Heart left ventricle (tissue), 13 donors: Measurements from ENCODE around the gene ARRDC2.

ENCODE experiments used
- POLR2A ChIP-seq, 2 donors: fragments of 450-650 bp; IDR thresholded peaks; one replicate each; pipeline ENCODE4 v1.6.1; 2017; ENCODE audit warnings: antibody characterized with exemption in 2 of 2, mild to moderate bottlenecking in 2 of 2, moderate library complexity in 2 of 2
- TF ChIP-seq, protein P1 (sequence below), 12 donors: fragments of 200-600 bp; sonication (generic) in 4 of 12; IDR thresholded peaks; one replicate each; pipeline versions ENCODE4 v1.5.0 to v1.8.0; 2018 to 2022; ENCODE audit warnings: antibody characterized with exemption in 12 of 12, mild to moderate bottlenecking in 5 of 12
- donor health status: ischemic (EF 13 %, LVEDD 7.1; RV severe dilation, severe dysfunction).
- donor health status: DM: no; HTN: yes; CAD: no.
- donor health status: DM: no; HTN: no; CAD: no.
- donor health status: ischemic (EF 25% LVEDD 6.9; RV normal size, moderate dysfunction).
- donor health status: ischemic (EF 25% LVEDD 5.7; RV mildly dilated, moderate dysfunction).
- donor health status: ischemic (EF 35%, LVEDD 5.7; RV mildly dilated, moderate dysfunction).
- donor health status: nonischemic (EF 11% LVEDD 7.7; RV severe dilation, severe dysfunction).
- donor health status: DM: yes; HTN: yes; CAD: no.
- donor health status: PGD.
- donor health status: ischemic (EF 29% LVEDD 5.4; RV normal size, mild dysfunction).
- donor health status: nonischemic (EF 23%, LVEDD 6.1; RV moderate dilation, normal function).

DNA sequence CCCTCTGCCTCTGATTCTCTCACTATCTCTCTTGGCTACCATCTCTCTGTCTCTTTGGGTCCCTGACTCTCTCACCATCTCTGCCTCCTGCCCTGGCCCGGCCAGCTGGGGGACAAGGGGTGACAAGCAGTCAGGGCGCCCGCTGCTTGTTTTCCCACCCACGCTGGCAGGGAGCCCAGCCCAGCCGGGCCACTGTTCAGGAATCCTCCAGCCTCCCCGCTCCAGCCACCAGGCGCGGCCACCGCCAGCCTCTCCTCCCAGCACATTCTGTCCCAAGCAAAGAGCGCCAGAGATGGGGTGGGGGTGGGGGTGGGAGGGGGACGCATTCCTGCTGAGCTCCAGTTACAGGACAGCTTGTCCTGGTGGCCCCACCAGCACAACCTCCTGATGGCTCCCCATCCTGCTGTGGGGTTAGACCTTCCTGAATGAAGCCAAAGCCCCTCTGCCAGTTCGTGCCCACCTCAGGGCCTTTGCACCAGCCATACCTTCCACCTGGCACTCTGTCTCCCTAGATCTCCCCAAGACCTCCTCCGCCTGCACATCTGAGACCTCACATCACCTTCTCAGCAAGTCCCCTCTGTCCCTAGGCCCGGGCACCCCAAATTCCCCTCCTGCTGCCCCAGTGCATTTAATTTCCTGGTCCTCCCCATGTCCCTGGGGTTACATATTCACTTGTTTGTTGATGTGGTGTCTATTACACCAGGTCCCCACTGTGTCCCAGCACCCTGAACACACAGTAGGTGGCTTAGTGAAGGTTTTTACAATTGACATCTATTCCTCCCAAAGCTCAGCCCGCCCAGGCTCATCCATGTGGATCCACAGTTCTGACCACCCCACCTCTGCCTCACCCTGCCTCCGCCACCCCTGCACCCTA lies 12.5 kb downstream of the ARRDC2 start:
- TF ChIP-seq, protein P1, sequence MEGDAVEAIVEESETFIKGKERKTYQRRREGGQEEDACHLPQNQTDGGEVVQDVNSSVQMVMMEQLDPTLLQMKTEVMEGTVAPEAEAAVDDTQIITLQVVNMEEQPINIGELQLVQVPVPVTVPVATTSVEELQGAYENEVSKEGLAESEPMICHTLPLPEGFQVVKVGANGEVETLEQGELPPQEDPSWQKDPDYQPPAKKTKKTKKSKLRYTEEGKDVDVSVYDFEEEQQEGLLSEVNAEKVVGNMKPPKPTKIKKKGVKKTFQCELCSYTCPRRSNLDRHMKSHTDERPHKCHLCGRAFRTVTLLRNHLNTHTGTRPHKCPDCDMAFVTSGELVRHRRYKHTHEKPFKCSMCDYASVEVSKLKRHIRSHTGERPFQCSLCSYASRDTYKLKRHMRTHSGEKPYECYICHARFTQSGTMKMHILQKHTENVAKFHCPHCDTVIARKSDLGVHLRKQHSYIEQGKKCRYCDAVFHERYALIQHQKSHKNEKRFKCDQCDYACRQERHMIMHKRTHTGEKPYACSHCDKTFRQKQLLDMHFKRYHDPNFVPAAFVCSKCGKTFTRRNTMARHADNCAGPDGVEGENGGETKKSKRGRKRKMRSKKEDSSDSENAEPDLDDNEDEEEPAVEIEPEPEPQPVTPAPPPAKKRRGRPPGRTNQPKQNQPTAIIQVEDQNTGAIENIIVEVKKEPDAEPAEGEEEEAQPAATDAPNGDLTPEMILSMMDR (IDR thresholded peaks at IDR 0.05): peak in 3 of 12 donors; percentile 12 to 21 (median 18)
- TF ChIP-seq POLR2A (IDR thresholded peaks at IDR 0.05): peak in 1 of 2 donors; percentile 61
